ENCODE results near the gene ZNF493.

- TF ChIP-seq, protein P1, sequence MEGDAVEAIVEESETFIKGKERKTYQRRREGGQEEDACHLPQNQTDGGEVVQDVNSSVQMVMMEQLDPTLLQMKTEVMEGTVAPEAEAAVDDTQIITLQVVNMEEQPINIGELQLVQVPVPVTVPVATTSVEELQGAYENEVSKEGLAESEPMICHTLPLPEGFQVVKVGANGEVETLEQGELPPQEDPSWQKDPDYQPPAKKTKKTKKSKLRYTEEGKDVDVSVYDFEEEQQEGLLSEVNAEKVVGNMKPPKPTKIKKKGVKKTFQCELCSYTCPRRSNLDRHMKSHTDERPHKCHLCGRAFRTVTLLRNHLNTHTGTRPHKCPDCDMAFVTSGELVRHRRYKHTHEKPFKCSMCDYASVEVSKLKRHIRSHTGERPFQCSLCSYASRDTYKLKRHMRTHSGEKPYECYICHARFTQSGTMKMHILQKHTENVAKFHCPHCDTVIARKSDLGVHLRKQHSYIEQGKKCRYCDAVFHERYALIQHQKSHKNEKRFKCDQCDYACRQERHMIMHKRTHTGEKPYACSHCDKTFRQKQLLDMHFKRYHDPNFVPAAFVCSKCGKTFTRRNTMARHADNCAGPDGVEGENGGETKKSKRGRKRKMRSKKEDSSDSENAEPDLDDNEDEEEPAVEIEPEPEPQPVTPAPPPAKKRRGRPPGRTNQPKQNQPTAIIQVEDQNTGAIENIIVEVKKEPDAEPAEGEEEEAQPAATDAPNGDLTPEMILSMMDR (IDR thresholded peaks at IDR 0.05): no peak
- TF ChIP-seq POLR2A (IDR thresholded peaks at IDR 0.05): no peak
- no peak for TF ChIP-seq POLR2AphosphoS5 (IDR thresholded peaks at IDR 0.05)
- TF ChIP-seq EP300 (IDR thresholded peaks at IDR 0.05): no peak
These were observed 42.3 kb downstream of the ZNF493 start for GRCh38 chr19:21439201-21439751.

All from gastroesophageal sphincter (tissue), 3 donors.